GM18951 (cell line): ENCODE results near the gene RSRC1.

ENCODE experiments used
- POLR2A ChIP-seq: IDR thresholded peaks from 4 replicates; pipeline ENCODE4 v1.6.1; 2011; ENCODE audit warnings: mild to moderate bottlenecking; ENCODE audit not compliant: insufficient read length, insufficient read depth; ENCODE audit errors: extremely low read depth
- in situ Hi-C: fragments of 300-500 bp; cut with MboI; formaldehyde crosslinking; loops from one replicate; pipeline ENCODE4 v1.12.0; 2022; ENCODE audit warnings: low sequenced_read_pairs, mixed read lengths, inconsistent platforms; ENCODE audit not compliant: unreplicated experiment

RSRC1 gene

DNA sequence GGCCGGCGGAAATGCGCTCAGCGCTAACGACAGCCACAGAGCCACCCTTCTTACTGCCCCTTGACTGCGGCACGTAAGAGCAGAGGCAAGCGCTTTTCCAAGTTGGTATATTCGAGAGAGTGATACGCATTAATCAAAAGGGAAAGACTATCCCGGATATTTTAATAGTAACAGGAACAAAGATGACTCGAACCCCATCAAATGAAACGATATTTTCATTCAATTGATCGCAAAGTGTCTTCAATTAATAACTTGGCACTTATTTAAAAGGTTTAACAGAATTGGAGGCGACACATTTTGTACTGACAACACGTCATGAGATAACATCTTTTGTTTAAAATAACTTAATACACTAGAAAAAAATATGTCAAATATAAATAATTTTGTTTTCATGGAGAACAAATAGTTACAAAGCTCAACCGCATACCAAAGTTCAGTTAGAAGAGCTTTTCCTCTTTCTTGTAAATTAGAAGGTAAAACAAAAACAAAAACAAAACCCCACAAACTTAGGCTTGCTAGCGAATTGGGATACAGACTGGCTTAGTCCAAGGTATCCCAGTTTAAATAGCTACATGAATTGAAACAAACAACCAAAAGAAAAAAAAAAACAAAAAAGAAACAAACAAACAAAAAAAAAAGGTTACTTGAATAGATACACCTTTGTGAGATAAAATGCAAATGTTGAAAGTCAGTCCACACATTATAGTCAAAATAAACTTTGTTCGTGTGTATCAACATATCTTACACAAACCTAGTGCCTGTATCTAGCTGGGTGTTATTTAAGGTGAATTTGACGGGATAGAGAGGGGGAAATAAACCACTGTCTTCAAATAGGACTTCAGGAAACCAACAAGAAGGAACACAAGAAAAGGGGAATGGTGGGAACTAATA, 13.8 kb upstream of the RSRC1 start:
- TF ChIP-seq POLR2A = no peak
- in situ Hi-C loops = loop anchor here (10.0 kb wide), 1 partner anchor 339 kb away; no protein-coding TSS in a partner anchor

GRCh38 chr3:158097081-158097592, 12.8 kb upstream of the RSRC1 start:
- TF ChIP-seq POLR2A = no peak
- in situ Hi-C loops = loop anchor here (10.0 kb wide), 1 partner anchor 338 kb away; no protein-coding TSS in a partner anchor

- peak; percentile 75 for TF ChIP-seq POLR2A
- in situ Hi-C loops = loop anchor here (10.0 kb wide), 1 partner anchor 337 kb away; no protein-coding TSS in a partner anchor
Observed at GRCh38 chr3:158097593-158098308, 12.1 kb upstream of the RSRC1 start.

GRCh38 chr3:158098309-158098639, 11.6 kb upstream of the RSRC1 start:
- no peak for TF ChIP-seq POLR2A
- in situ Hi-C loops = loop anchor here (10.0 kb wide), 1 partner anchor 337 kb away; no protein-coding TSS in a partner anchor

- in situ Hi-C loops = loop anchor here (10.0 kb wide), 1 partner anchor 336 kb away; no protein-coding TSS in a partner anchor
- TF ChIP-seq POLR2A = no peak
Observed at GRCh38 chr3:158098834-158099424, 11.0 kb upstream of the RSRC1 start.

DNA sequence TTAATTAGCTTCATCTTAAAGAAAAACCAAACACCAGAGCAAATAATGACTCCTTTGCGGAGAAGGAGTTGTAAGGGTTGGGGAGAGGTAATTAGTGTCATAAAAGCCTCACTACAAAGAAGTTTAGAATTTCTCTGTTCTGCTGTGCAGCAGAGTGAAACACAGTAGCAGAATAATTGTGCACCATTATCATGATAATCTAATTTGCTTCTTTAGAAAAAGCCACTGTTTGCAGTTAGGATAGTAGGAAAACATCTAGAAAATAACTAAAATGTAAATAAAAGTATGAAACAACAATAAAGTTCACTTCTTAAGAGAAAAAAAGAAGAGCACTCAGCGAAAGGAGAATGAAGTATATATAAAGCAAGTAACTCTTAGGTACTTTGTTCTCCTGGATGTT, 9.2 kb upstream of the RSRC1 start:
- TF ChIP-seq POLR2A = no peak
- in situ Hi-C loops = no loop called here

DNA sequence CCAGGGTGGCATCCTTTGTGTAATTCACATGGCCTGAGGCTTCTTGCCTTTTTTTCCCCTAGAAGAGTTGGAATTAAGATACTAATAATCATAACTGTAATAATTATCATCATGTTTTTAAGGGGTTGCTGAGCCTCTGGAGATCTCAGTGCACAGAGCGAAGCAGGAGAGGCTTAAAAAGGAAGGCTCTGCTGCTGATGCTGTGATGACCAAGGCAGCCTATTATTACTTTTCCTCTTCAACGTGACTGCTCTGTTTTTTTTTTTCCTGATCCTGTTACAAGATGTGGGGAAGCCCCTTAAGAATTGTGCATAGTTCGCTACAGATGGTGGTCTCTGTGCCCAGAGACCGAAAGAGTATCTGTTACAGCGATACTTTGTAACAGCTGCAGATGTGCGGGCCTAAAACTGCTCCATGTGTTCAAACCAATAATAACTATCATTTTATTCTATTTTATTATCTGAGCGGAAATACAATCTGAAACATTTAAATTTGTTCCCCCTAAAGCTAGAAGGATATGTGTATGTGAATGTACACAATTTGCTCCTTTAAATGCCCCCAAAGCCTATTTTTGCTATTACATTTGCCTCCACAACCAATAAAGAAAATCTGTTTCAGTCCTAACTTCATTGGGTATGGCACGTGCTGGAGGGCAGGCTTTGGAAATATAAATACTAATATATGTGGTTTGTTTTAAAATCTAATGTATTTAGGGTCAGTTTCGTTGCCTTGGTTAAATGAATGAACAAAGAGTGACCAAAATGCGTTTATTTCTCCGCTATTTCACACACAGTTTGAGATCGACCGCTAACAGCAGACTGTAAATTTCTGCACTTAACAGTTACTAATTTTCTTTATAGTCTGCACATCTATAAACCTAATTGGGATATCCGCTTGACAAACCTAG, 8.3 kb upstream of the RSRC1 start:
- in situ Hi-C loops = no loop called here

GRCh38 chr3:158102242-158103080, 7.4 kb upstream of the RSRC1 start:
- no peak for TF ChIP-seq POLR2A
- in situ Hi-C loops = no loop called here

More for the DNA sequence above, 8.3 kb upstream of the RSRC1 start:
- TF ChIP-seq POLR2A = no peak

DNA sequence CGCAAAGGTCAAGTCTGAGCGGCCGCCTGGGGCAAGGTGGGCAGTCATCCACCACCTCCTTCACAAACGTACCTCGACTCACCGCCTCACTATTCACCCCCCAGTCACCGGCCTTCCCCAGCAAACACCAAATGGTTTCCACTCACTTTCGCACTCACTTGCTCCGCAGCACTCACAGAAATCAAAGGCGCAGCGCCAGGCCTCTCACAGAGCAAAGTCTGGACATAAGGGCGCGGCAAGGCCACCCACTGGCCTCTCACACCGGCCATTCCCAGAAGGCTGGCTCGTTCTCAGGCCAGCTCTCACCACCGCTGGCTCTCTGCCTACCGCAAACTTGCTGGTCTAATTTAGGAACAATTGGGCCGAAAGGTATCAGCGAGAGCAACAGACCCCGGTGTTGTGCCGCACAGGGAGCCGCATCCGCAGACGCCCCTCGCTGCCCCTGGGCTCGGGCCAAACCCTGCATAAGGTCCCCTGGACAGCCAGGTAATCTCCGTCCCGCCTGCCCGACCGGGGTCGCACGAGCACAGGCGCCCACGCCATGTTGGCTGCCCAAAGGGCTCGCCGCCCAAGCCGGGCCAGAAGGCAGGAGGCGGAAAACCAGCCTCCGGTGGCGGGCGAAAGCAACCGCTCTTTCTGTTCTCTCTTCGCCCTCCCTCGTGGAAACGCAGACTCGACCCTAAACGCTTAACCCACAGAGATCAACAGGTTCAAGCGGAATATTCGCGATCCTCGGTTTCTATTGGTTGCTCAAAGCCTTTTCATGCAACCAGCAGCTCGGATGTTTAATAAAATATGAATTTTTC, 6.6 kb upstream of the RSRC1 start:
- in situ Hi-C loops = no loop called here
- TF ChIP-seq POLR2A = peak; percentile 13

DNA sequence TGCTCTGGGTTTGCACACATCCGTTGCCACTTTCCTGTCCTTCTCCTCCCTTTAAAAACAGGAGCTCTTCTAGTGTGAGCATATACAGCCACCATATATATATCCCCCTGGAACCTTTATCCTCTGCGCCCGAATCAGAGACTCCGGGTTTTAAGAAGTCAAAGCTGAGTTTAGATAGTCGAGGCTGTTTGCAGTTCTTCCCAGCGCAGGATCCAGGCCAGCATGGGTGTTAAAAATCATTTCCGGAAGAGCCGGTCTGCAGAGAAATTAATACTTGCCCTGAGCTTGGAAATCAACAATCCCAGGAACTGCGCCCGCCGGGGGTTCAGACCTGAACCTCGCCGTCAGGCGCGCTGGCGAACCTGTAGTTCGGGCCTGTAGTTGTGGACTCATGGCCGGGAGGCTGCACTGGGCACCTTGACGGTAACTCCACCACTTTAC, 6.0 kb upstream of the RSRC1 start:
- in situ Hi-C loops = no loop called here
- no peak for TF ChIP-seq POLR2A
